HEK293 (cell line): ENCODE data around the gene PPM1L.
A peak's percentile ranks its signal among the peaks of the same experiment; 100 is the strongest.

Experiments
- ATF2 ChIP-seq: fragments of 450-650 bp; formaldehyde crosslinking; IDR thresholded peaks from 2 replicates; pipeline ENCODE4 v1.5.1; 2016; ENCODE audit warnings: missing biosample characterization, missing genetic modification characterization, low read depth
- CTCF ChIP-seq: fragments of 450-650 bp; formaldehyde crosslinking; IDR thresholded peaks from 2 replicates; pipeline ENCODE4 v1.5.1; 2016; ENCODE audit warnings: missing biosample characterization, missing genetic modification characterization
- PBX3 ChIP-seq: sonication (generic); formaldehyde crosslinking; IDR thresholded peaks from 2 replicates; pipeline ENCODE4 v1.8.1; 2022; ENCODE audit warnings: mild to moderate bottlenecking, moderate library complexity, missing genetic modification reagents
- PRDM6 ChIP-seq: fragments of 450-650 bp; formaldehyde crosslinking; IDR thresholded peaks from 2 replicates; pipeline ENCODE4 v1.5.1; 2017; ENCODE audit warnings: missing biosample characterization, missing genetic modification characterization
- REPIN1 ChIP-seq: fragments of 450-650 bp; formaldehyde crosslinking; IDR thresholded peaks from 2 replicates; pipeline ENCODE4 v1.5.1; 2017; ENCODE audit warnings: missing biosample characterization, missing genetic modification characterization, low read depth
- REST ChIP-seq: fragments of 450-650 bp; formaldehyde crosslinking; IDR thresholded peaks from 2 replicates; pipeline ENCODE4 v1.5.1; 2016; ENCODE audit warnings: missing biosample characterization, missing genetic modification characterization
- SP2 ChIP-seq: fragments of 450-650 bp; formaldehyde crosslinking; IDR thresholded peaks from 2 replicates; pipeline ENCODE4 v1.5.1; 2016; ENCODE audit warnings: missing biosample characterization, missing genetic modification characterization
- ZBTB26 ChIP-seq: fragments of 450-650 bp; formaldehyde crosslinking; optimal IDR thresholded peaks from 2 replicates; pipeline ENCODE3; 2016; ENCODE audit warnings: missing biosample characterization, mild to moderate bottlenecking, missing genetic modification characterization
- ZFHX2 ChIP-seq: fragments of 450-650 bp; formaldehyde crosslinking; conservative IDR thresholded peaks from 2 replicates; pipeline ENCODE4 v1.5.1; 2016; ENCODE audit warnings: missing biosample characterization, missing genetic modification characterization
- ZFP37 ChIP-seq: fragments of 450-650 bp; formaldehyde crosslinking; IDR thresholded peaks from 2 replicates; pipeline ENCODE4 v1.5.1; 2016; ENCODE audit warnings: missing biosample characterization, missing genetic modification characterization
- ZNF146 ChIP-seq: fragments of 450-650 bp; formaldehyde crosslinking; IDR thresholded peaks from 2 replicates; pipeline ENCODE4 v1.5.1; 2016; ENCODE audit warnings: missing biosample characterization, missing genetic modification characterization
- ZNF184 ChIP-seq: fragments of 450-650 bp; IDR thresholded peaks from 2 replicates; pipeline ENCODE4 v1.5.1; 2018; ENCODE audit warnings: missing biosample characterization, mild to moderate bottlenecking, missing genetic modification characterization
- ZNF23 ChIP-seq: fragments of 450-650 bp; formaldehyde crosslinking; IDR thresholded peaks from 2 replicates; pipeline ENCODE4 v1.5.1; 2016; ENCODE audit warnings: missing biosample characterization, missing genetic modification characterization, borderline replicate concordance
- ZNF24 ChIP-seq: fragments of 450-650 bp; formaldehyde crosslinking; IDR thresholded peaks from 2 replicates; pipeline ENCODE4 v1.5.1; 2016; ENCODE audit warnings: missing biosample characterization, missing genetic modification characterization
- ZNF302 ChIP-seq: fragments of 450-650 bp; formaldehyde crosslinking; IDR thresholded peaks from 2 replicates; pipeline ENCODE4 v1.5.1; 2016; ENCODE audit warnings: missing biosample characterization, missing genetic modification characterization, low read depth
- ZNF335 ChIP-seq: fragments of 450-650 bp; formaldehyde crosslinking; conservative IDR thresholded peaks from 2 replicates; pipeline ENCODE4 v1.5.1; 2016; ENCODE audit warnings: missing biosample characterization, missing genetic modification characterization
- ZNF394 ChIP-seq: fragments of 450-650 bp; formaldehyde crosslinking; IDR thresholded peaks from 2 replicates; pipeline ENCODE4 v1.5.1; 2016; ENCODE audit warnings: missing biosample characterization, missing genetic modification characterization, mild to moderate bottlenecking, moderate library complexity, borderline replicate concordance
- ZNF404 ChIP-seq: fragments of 450-650 bp; formaldehyde crosslinking; IDR thresholded peaks from 2 replicates; pipeline ENCODE4 v1.5.1; 2017; ENCODE audit warnings: missing biosample characterization, missing genetic modification characterization
- ZNF416 ChIP-seq: fragments of 450-650 bp; formaldehyde crosslinking; IDR thresholded peaks from 2 replicates; pipeline ENCODE4 v1.5.1; 2016; ENCODE audit warnings: missing biosample characterization, missing genetic modification characterization
- ZNF426 ChIP-seq: fragments of 450-650 bp; formaldehyde crosslinking; IDR thresholded peaks from 2 replicates; pipeline ENCODE4 v1.5.1; 2017; ENCODE audit warnings: missing biosample characterization, missing genetic modification characterization, mild to moderate bottlenecking, inconsistent platforms, moderate library complexity
- ZNF501 ChIP-seq: fragments of 450-650 bp; formaldehyde crosslinking; IDR thresholded peaks from 2 replicates; pipeline ENCODE4 v1.5.1; 2016; ENCODE audit warnings: missing biosample characterization, missing genetic modification characterization
- ZNF510 ChIP-seq: fragments of 450-650 bp; formaldehyde crosslinking; IDR thresholded peaks from 2 replicates; pipeline ENCODE4 v1.5.1; 2018; ENCODE audit warnings: mild to moderate bottlenecking, missing genetic modification characterization, missing biosample characterization; ENCODE audit not compliant: insufficient replicate concordance
- ZNF544 ChIP-seq: fragments of 450-650 bp; formaldehyde crosslinking; IDR thresholded peaks from 2 replicates; pipeline ENCODE4 v1.5.0; 2017; ENCODE audit warnings: missing biosample characterization, missing genetic modification characterization
- ZNF76 ChIP-seq: fragments of 450-650 bp; formaldehyde crosslinking; IDR thresholded peaks from 2 replicates; pipeline ENCODE4; 2016; ENCODE audit warnings: low read depth, missing biosample characterization, missing genetic modification characterization, borderline replicate concordance

PPM1L gene

GRCh38 chr3:160757233-160758106, 1.4 kb downstream of the PPM1L start (continued):
- TF ChIP-seq CTCF (tag by site-specific recombination) (peak; percentile 14; the same call in 1 of the 2 replicates), ZNF184 (tag by site-specific recombination) (no peak), ZFP37 (0 out of 2 replicates have a peak, but pooled peaks have one; percentile 3), ATF2 (tag by site-specific recombination) (no peak), ZNF302 (tag by site-specific recombination) (no peak), ZNF335 (tag by site-specific recombination) (peak; percentile 76), ZNF404 (no peak), SP2 (peak; percentile 29; the same call in 1 of the 2 replicates), PBX3 (CRISPR knock-in tag) (no peak), ZNF23 (tag by site-specific recombination) (no peak), REST (tag by site-specific recombination) (no peak), ZBTB26 (no peak), ZNF426 (tag by site-specific recombination) (no peak), ZNF24 (no peak), REPIN1 (tag by site-specific recombination) (no peak), ZNF146 (tag by site-specific recombination) (no peak), ZNF76 (peak; percentile 66), ZFHX2 (tag by site-specific recombination) (no peak), ZNF544 (tag by site-specific recombination) (no peak), PRDM6 (0 out of 2 replicates have a peak, but pooled peaks have one; percentile 5), ZNF501 (tag by site-specific recombination) (no peak), ZNF416 (no peak), ZNF394 (tag by site-specific recombination) (no peak), ZNF510 (no peak)
